HT1080 (cell line): Measurements from ENCODE around the gene CLEC18A. TPM values are rescaled to one million over a fixed set of nuclear protein-coding genes. Genes with fewer than 3 reads are reported as not detected.
A peak's percentile ranks its signal among the peaks of the same experiment; 100 is the strongest.
"Not testable (repeated sequence)": the region's sequence is repeated elsewhere in the genome, so short reads cannot be mapped to it uniquely, and the experiment has no call there.

Experiments used
- DNase-seq: peaks from one replicate; pipeline ENCODE4 v3.0.0-alpha.2; 2015; ENCODE audit warnings: low read depth
- total RNA-seq: library from RNA; depleted of rRNA; stranded (reverse); fragments of >200 nt; shearing (Covaris generic); gene quantifications from 2 replicates; pipeline ENCODE4 v1.2.3, GENCODE V29; 2014

CLEC18A gene
- total RNA-seq, 1 experiment from 2014 or later, result 0.10 TPM

- peak; percentile 59 for DNase-seq
Observed at GRCh38 chr16:69930117-69930776, 20.9 kb upstream of the CLEC18A start.

- no peak for DNase-seq
Observed at GRCh38 chr16:69931631-69932030, 19.5 kb upstream of the CLEC18A start.

GRCh38 chr16:69932228-69932627, 18.9 kb upstream of the CLEC18A start:
- DNase-seq, result no peak

- no peak for DNase-seq
Observed at GRCh38 chr16:69932691-69933392, 18.3 kb upstream of the CLEC18A start.

- no peak for DNase-seq
Observed at GRCh38 chr16:69934044-69934443, 17.1 kb upstream of the CLEC18A start.

- DNase-seq, result no peak
Observed at GRCh38 chr16:69934751-69935150, 16.4 kb upstream of the CLEC18A start.

- DNase-seq, result no peak
Observed at GRCh38 chr16:69935278-69935711, 15.8 kb upstream of the CLEC18A start.

GRCh38 chr16:69935740-69936139, 15.4 kb upstream of the CLEC18A start:
- DNase-seq, result no peak

GRCh38 chr16:69936252-69936651, 14.9 kb upstream of the CLEC18A start:
- DNase-seq, result no peak

GRCh38 chr16:69936751-69937211, 14.4 kb upstream of the CLEC18A start:
- no peak for DNase-seq

- no peak for DNase-seq
Observed at GRCh38 chr16:69937465-69937951, 13.6 kb upstream of the CLEC18A start.

GRCh38 chr16:69938981-69939820, 11.9 kb upstream of the CLEC18A start:
- no peak for DNase-seq

GRCh38 chr16:69939821-69940585, 11.1 kb upstream of the CLEC18A start:
- no peak for DNase-seq

- no peak for DNase-seq
Observed at GRCh38 chr16:69940676-69941075, 10.5 kb upstream of the CLEC18A start.

- DNase-seq, result no peak
Observed at GRCh38 chr16:69941251-69942098, 9.7 kb upstream of the CLEC18A start.

GRCh38 chr16:69942099-69942491, 9.0 kb upstream of the CLEC18A start:
- no peak for DNase-seq

- DNase-seq, result no peak
Observed at GRCh38 chr16:69942627-69943170, 8.4 kb upstream of the CLEC18A start.

- DNase-seq, result not testable (repeated sequence)
Observed at GRCh38 chr16:69943241-69944036, 7.7 kb upstream of the CLEC18A start.

- DNase-seq, result not testable (repeated sequence)
Observed at GRCh38 chr16:69950411-69950810, 723 bp upstream of the CLEC18A start.
